Stomach (tissue), 4 donors: ENCODE results near the gene SCNM1.

Source experiments
- POLR2A ChIP-seq, 4 donors: fragments of 450-650 bp; IDR thresholded peaks; one replicate each; pipeline ENCODE4 v1.6.1; 2016; ENCODE audit warnings: antibody characterized with exemption in 4 of 4, control low read depth in 2 of 4, mild to moderate bottlenecking in 1 of 4, moderate library complexity in 1 of 4
- POLR2AphosphoS5 ChIP-seq, 3 donors: sonication (generic); formaldehyde crosslinking; IDR thresholded peaks; one replicate each; pipeline ENCODE4 v1.6.1; 2016; ENCODE audit warnings: antibody characterized with exemption in 3 of 3
- TF ChIP-seq, protein P1 (sequence below), 7 experiments: fragments of 450-650 bp in 4 of 7; fragments of 200-600 bp in 3 of 7; sonication (generic) in 3 of 7; IDR thresholded peaks; one replicate each; pipeline ENCODE4 v1.5.1; 2016 to 2019; ENCODE audit warnings: antibody characterized with exemption in 7 of 7, control low read depth in 2 of 7, mild to moderate bottlenecking in 1 of 7

DNA sequence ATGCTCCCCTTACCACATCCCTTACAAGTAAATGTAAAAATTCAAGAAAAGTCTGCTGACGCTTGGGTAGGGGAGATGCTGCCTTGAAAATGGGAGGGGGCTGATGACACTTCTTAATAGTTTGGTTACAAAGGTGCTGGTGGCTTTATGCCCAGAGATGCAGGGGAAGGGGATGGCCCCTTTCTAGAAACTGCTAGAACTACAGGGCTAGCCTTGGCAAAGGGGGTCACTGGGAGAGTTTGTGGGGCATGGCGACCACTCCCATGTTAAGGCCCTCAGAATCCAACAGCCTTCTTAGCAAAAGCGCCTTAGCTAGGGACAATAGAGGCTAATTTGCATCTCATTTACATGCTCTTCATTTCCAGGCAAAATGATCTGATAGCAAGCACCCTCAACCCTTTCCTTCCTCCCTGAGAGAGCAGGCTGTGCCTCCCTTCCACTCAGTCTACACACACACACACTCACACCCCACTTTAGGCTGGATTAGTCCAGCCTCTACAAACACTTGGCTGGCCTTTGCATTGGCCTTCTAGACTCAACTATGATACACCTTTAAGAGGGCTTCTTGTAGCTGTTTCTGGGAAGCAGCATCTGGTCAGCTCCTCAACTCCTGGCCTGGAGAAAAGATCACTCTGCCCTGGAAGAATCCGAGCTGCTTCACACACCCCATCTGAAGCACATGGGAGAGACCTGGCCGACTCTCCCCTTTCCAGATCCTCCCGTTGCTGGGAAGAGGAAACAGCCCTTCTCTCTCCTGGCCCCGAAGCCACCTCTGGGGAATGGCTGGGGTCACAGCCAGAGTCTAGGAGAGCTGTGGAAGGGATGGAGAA, 21.3 kb upstream of the SCNM1 start:
- TF ChIP-seq, protein P1, sequence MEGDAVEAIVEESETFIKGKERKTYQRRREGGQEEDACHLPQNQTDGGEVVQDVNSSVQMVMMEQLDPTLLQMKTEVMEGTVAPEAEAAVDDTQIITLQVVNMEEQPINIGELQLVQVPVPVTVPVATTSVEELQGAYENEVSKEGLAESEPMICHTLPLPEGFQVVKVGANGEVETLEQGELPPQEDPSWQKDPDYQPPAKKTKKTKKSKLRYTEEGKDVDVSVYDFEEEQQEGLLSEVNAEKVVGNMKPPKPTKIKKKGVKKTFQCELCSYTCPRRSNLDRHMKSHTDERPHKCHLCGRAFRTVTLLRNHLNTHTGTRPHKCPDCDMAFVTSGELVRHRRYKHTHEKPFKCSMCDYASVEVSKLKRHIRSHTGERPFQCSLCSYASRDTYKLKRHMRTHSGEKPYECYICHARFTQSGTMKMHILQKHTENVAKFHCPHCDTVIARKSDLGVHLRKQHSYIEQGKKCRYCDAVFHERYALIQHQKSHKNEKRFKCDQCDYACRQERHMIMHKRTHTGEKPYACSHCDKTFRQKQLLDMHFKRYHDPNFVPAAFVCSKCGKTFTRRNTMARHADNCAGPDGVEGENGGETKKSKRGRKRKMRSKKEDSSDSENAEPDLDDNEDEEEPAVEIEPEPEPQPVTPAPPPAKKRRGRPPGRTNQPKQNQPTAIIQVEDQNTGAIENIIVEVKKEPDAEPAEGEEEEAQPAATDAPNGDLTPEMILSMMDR (IDR thresholded peaks at IDR 0.05): no peak
- TF ChIP-seq POLR2AphosphoS5 (IDR thresholded peaks at IDR 0.05) (no peak), POLR2A (IDR thresholded peaks at IDR 0.05) (no peak)
